ELF-1 (cell line): ENCODE data around the gene CHGA.

Experiments
- DNase-seq: peaks from one replicate; pipeline ENCODE4 v3.0.0-alpha.2; 2016; ENCODE audit warnings: low read depth, low spot score

The CHGA gene

DNA sequence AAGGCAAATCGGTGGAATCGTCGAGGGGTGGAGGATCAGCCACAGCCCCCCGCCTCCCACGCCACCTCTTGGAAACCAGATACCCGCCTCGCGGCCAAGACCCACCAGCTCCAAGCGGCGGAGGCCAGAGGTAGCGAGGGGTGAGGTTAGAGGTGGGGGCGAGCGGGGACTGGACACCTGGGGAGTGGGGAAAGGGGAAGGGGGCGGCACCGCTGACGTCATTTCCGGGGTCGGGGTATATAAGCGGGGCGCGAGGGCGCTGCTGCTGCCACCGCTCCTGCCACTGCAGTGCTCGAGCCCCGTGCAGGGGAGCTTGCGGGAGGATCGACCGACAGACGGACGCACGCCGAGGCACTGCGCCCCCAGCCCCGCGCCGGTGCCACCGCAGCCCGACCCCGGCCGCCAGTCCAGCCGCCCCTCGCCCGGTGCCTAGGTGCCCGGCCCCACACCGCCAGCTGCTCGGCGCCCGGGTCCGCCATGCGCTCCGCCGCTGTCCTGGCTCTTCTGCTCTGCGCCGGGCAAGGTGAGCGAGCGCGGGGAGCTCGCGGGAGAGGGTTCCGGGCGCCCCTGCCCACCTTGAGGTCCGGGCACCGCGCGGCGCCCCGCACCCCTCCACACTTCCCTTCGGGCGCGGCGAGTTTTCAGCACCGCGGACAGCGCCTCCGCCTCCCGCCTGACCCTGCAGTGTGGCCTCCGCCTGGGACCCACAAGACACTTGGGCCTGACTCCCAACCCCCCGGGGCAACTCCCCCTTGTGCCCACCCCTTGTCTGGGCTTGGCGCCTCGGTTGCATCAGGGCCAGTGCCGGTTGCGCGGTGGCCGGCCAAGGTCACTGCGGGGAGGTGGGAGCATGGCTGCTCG is at the start of gene CHGA:
CHGA (plus strand) TSS at position 268 of the 861 bp plus-strand sequence; CDS start at position 478, 210 bp downstream.
- DNase-seq: peak; percentile 85

GRCh38 chr14:92874962-92875661 is 47.8 kb upstream of the CHGA start:
- DNase-seq: peak; percentile 21

- DNase-seq: peak; percentile 22
Measured at GRCh38 chr14:92877757-92878431, 45.1 kb upstream of the CHGA start.

GRCh38 chr14:92880351-92880750 is 42.6 kb upstream of the CHGA start:
- DNase-seq: peak; percentile 54

DNA sequence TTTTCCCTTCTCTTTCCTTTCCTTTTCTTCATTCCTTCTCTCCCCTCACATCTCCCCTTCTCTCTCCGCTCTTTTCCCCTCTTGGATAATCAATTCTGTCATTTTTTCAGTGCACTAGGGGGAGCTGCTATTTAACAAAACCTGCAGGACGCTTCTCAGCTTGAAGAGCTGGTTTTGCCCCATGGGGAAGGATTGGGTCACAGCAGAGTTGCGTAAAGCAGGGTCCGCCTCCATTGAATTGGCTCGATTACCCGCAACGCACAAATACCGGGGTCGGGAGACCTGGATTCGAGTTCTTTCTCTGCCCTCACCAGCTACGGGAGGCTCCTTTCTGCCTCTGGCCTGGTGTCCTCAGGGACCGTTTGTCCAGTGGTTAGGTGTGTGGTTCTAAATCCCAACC is 42.1 kb upstream of the CHGA start:
- DNase-seq: peak; percentile 45

GRCh38 chr14:92883066-92883465 is 39.9 kb upstream of the CHGA start:
- DNase-seq: no peak

DNA sequence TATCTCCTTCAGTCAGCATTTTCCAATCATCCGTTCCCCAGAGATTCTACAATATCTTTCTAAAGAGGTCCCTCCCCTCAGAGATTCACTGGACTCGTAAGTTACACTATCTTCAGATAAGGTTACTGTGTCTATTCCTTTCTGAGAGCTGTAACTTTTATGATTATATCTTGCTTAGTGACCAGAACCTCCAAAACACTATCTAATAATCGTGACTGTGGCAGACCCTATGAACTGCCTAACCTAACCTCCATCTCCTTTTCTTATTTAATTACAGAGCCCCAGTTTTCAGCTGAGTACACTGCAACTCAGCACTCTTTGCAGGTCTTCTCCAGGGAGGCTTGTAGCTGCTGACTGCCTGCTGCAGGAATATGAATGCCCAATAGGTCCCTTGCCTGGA is 38.5 kb upstream of the CHGA start:
- DNase-seq: no peak

- no peak for DNase-seq
Measured at GRCh38 chr14:92885279-92886061, 37.5 kb upstream of the CHGA start.

DNA sequence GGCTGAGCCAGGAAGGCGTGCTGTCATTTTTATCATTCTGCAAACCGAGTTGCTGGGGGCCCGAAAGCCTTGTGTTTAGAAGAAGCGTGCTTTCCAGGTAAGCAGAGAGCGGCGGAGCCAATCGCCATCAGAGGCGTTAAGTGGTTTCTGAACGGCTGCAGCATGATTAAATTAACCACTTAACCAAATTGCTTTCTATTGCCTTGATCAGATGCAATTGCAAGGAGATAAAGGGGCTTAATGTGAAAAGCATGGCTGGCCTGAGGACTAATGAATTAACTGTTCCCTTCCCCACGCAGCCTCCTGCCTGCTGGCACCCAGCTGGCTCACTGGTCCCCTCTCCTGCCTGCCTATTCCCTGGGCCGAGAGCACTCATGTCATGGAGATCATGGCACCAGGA is 36.6 kb upstream of the CHGA start:
- DNase-seq: no peak

DNA sequence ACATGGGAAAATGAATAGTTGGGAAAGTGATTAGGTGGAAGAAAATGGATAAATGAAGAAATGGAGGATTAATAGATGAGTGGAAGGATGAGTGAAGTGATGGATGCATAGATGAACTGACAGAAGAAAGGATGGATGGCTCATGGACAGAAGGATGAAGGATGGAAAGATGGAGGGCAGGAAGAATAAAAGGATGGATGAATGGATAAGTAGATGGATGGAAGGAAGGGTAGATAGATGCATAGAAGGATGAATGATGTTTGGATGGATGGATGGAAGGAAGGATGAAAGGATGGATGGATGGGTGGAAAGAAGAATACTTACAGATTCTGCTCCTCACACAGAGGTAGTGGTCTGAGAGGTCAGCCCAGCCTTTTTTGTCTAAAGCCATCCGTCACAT is 35.8 kb upstream of the CHGA start:
- no peak for DNase-seq

GRCh38 chr14:92888896-92889295 is 34.1 kb upstream of the CHGA start:
- DNase-seq: no peak

- no peak for DNase-seq
Measured at GRCh38 chr14:92890830-92891588, 31.9 kb upstream of the CHGA start.

- no peak for DNase-seq
Measured at GRCh38 chr14:92892589-92892988, 30.4 kb upstream of the CHGA start.

- no peak for DNase-seq
Measured at GRCh38 chr14:92895352-92895878, 27.5 kb upstream of the CHGA start.

DNA sequence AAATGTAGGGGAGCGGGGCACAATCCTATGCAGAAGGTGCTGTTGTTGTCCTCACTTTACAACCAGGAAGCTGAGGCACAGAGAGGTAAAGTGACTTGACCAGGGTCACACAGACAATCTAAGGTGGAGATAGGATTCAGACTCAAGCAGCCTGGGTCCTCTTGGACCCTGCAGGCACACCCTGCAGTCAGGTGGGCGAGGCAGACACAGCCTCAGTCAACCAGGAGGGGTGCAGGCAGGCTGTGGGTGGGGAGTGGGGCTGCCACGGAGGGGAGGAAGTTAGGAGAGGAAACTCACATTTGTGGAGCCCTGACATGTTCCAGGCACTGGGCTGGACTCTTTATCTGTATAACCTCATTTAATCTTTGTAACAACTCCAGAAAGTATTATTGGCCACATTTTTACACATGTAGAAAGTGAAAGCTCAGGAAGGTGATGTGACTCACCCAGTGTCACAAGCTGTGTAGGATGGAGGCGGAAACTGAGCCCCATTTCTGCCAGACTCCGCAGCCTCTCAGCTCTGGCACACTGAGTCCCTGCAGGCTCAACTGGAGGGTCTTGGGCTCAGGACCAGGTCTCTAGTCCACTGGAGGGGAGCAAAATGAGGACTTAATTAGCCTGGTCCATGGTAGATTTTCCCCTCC is 24.9 kb upstream of the CHGA start:
- DNase-seq: no peak

GRCh38 chr14:92898566-92899131 is 24.3 kb upstream of the CHGA start:
- DNase-seq: no peak

DNA sequence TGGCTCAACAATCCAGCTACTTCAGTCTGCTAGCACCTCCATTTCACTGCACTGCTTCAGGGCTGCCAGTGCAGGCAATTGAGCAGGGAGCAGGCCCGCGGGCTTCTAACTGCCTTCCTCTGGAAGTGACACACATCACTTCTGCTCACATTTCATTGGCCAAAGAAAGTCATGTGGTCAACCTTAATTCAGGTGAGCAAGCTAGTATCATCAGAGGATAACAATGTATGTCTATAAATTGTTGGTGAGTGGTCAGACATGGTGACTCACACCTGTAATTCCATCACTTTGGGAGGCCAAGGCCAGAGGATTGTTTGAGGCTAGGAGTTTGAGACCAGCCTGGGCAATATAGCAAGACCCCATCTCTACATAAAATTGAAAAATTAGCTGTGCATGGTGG is 22.3 kb upstream of the CHGA start:
- no peak for DNase-seq

- DNase-seq: no peak
Measured at GRCh38 chr14:92902191-92902590, 20.8 kb upstream of the CHGA start.

GRCh38 chr14:92902726-92903125 is 20.2 kb upstream of the CHGA start:
- no peak for DNase-seq

DNA sequence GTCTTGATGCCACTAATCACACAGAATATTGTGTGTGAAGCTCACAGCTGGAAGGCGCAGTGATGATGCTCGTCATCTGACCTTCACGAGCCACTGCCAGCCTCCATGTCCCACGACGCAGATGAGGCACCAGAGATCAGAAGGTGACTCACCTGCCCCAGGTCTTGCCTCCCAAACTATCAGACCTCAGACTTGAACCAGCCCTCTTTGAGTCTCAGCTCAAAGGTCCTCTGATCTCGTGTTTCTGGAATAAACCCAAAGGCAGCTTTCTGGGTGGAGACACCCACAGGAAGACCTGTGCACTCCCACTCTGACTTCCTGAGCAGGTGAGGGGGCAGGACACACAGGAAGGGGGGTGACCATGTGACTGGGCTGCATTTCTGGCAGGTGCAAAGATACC is 19.6 kb upstream of the CHGA start:
- DNase-seq: no peak
